NCI-H748 (cell line): ENCODE results near the gene ZSCAN5A.
"Not testable (repeated sequence)": the region's sequence is repeated elsewhere in the genome, so short reads cannot be mapped to it uniquely, and the experiment has no call there.

Experiments
- DNase-seq: peaks from one replicate; lab custom pipeline; 2025; ENCODE audit not compliant: unreplicated experiment; lab: John Stamatoyannopoulos, UW

Gene ZSCAN5A

GRCh38 chr19:56315077-56315828 lies 614 bp upstream of the ZSCAN5A start:
- peak; percentile 99 for DNase-seq

- DNase-seq: peak; percentile 89
Observed at GRCh38 chr19:56314018-56314380, 640 bp downstream of the ZSCAN5A start.

GRCh38 chr19:56312787-56313657 lies 1.6 kb downstream of the ZSCAN5A start:
- no peak for DNase-seq

- no peak for DNase-seq
Observed at GRCh38 chr19:56312342-56312741, 2.3 kb downstream of the ZSCAN5A start.

DNA sequence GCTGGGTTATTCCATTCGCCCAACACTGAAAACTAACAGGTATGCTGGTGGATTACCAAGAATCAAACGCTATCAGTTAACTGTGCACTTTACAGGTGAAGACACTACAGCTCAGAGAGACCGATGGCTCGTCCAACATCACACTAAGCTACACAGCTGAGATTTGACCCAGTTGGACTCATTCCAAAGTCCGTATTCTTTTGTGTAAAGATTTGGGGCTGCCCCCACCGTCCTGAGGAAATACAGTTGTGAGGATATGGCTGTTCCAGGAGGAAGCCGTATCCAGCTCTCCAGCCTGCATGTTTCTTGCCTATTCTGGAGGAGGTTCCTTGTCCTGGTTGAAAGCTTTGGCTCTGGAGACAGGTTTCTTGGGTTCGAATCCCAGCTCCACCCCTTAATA lies 4.2 kb downstream of the ZSCAN5A start:
- no peak for DNase-seq

- DNase-seq: peak; percentile 65
Observed at GRCh38 chr19:56309511-56310185, 5.0 kb downstream of the ZSCAN5A start.

GRCh38 chr19:56308792-56309191 lies 5.8 kb downstream of the ZSCAN5A start:
- no peak for DNase-seq

GRCh38 chr19:56307062-56307461 lies 7.6 kb downstream of the ZSCAN5A start:
- DNase-seq: not testable (repeated sequence)

DNA sequence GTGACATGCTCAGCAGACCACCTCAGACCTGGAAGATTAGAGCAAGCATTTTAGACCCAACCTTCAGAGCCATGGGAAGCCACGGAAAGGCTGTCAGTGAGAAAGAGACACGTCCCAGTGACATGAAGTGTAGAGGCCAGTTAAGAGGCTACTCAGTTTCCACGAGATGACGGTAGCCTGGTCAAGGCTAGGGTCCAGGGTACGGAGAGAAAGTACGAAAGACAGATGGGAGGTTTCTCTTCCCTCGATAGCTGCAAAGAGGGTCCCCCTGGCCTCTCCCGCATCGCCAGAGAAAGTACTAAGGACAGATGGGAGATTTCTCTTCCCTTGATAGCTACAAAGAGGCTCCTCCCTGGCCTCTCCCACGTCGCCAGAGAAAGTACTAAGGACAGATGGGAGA lies 8.6 kb downstream of the ZSCAN5A start:
- no peak for DNase-seq

DNA sequence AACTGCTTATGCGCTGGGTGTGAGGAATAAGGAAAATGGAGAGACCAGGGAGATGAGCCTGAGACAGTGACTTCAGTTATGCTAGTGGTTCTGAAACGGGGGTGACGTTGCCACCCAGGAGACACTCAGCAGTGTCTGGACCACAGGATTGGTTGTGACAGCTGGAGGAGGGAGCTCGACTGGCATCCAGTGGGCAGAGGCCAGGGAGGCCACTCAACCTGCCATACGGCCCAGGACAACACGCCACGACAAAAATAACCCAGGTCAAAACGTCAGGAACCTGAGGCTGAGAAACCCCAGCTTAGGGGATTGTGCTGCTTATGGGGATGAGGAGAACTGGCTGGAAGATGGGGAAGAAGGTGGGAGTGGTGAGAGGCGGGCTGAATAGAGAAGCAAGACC lies 10.4 kb downstream of the ZSCAN5A start:
- no peak for DNase-seq

DNA sequence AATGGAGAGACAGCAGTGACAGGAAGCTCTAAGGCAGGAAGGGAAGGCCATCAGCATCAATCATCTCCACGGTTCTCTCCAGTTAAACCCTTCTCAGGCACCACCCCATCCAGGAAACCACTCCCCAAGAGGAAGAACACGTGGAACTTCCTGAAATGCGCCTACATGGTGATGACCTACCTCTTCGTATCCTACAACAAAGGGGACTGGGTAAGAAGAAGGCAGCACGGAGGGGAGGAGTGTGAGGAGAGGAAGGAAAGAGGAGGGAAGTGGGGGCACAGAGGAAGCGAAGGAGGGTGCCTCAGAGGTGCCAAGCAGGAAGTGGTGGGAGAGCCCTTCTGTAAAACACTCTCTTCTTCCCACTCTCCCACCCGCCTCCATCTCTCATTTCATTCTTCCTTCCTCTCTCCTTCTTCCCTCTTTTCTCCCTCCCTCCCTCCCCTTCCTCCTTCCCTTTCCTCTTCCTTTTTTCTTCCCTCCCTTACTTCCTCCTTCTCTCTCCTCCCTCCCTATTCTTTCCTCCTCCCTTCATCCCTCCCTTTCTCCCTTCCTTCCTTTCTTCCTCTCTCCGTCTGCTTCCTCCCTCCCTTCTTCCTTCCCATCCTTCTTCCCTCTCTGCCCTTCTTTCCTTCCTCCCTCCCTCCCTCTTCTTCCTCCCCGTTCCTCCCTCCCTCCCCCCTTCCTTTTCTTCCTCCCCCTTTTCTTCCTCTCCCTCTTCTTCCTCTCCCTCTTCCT lies 12.6 kb downstream of the ZSCAN5A start:
- DNase-seq: no peak

GRCh38 chr19:56301155-56301554 lies 13.5 kb downstream of the ZSCAN5A start:
- no peak for DNase-seq

- no peak for DNase-seq
Observed at GRCh38 chr19:56299688-56300087, 15.0 kb downstream of the ZSCAN5A start.

GRCh38 chr19:56297010-56297409 lies 17.6 kb downstream of the ZSCAN5A start:
- DNase-seq: no peak

- no peak for DNase-seq
Observed at GRCh38 chr19:56295531-56296455, 18.8 kb downstream of the ZSCAN5A start.

DNA sequence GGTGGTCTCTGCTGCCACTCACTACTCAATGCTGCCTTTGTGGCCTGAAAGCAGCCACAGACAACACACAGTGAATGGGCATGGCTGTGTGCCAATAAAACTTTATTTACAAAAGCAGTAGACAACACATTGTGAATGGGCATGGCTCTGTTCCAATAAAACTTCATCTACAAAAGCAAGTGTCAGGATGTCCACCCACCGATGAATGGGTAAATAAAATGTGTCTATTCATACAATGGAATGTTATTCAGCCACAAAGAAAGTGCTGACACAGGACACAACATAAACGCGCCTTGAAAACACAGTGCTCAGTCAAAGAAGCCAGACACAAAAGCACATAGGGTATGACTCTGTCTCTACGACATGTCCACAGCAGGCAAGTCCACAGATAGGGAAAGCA lies 20.1 kb downstream of the ZSCAN5A start:
- DNase-seq: peak; percentile 98

DNA sequence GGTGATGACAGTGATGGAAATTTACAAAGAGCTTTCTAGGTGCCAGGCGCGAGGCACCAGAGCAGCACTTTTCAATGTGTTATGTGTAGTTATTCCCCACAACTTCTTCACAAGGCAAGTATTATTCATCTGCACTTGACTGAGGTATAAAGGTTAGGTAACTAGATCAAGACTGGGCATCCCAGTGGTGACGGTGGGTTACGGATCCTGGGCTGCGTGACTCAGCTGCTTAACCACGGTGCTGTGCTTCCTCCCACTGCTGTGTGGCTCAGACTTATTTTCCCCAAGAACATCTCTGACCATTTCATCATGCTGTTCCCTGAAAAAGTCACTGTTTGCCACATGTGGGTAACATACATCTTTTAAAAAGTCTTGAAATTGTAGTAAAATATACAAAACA lies 22.8 kb downstream of the ZSCAN5A start:
- DNase-seq: no peak

DNA sequence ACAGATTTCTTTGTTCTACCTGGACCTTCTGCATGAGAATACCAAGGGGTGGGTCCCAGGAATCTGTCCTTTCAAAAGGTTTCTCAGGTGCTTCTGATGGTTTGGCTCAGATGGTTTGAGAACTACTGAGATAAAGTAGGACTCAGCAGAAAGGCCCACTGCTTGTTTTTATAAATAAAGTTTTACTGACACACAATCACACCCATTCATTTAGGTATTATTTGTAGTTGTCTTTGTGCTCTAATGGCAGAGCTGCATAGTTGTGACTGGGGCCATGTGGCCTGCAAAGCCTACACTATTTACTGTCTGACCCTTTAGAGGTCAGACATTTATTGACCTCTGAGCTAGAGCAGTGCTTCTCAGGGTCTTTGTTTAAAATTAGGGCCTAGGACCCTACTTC lies 24.5 kb downstream of the ZSCAN5A start:
- DNase-seq: no peak

- DNase-seq: no peak
Observed at GRCh38 chr19:56284746-56285145, 29.9 kb downstream of the ZSCAN5A start.

DNA sequence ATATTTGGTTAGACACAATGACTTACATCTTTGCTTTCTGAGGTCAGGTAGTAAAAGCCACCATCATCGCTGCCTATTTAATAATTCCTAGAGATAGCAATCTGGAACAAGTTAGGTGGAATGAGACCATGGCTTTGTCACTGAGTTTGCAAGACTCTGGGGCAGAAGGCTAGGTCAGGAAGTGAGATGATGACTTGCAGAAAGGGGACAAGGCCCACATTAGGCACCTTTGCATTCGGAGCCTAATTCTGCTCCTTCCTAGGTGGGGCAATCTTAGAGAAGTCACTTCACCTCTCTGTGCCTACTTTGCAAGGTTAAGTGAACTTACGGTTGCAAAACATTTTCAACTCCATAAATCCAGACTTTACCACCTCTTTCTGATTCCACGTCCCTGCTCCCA lies 31.8 kb downstream of the ZSCAN5A start:
- no peak for DNase-seq
